B cell (primary cell): ENCODE data around the gene MYO1G. TPM values are rescaled to one million over a fixed set of nuclear protein-coding genes. Genes with fewer than 3 reads are reported as not detected.

Source experiments
- ATAC-seq: fragments of 200-7000 bp; cut with Tn5 transposase; one replicate; pipeline ENCODE4 v1.10.0; 2021; ENCODE audit warnings: low read depth, mild to moderate bottlenecking, moderate number of reproducible peaks, moderate library complexity
- CTCF ChIA-PET: fragments of 350-600 bp; sonication (Branson Sonifier 250); formaldehyde crosslinking; loops from one replicate; lab custom pipeline; 2021; ENCODE audit warnings: antibody characterized with exemption, inconsistent platforms; lab: Charles Lee
- POLR2A ChIA-PET: fragments of 350-600 bp; sonication (Branson Sonifier 250); formaldehyde crosslinking; loops from one replicate; lab custom pipeline; 2021; ENCODE audit warnings: antibody characterized with exemption; lab: Charles Lee
- DNase-seq: peaks from one replicate; pipeline ENCODE4 v3.0.0; 2013
- H2AFZ ChIP-seq: 2 replicates; pipeline ENCODE4 v1.6.1; 2012; ENCODE audit warnings: mild to moderate bottlenecking, low read depth, low read length; ENCODE audit not compliant: insufficient read depth, poor library complexity, severe bottlenecking
- H3K27ac ChIP-seq, 2 donors: 1 replicate in 1 of 2; 2 replicates in 1 of 2; pipeline ENCODE4 v1.5.1; 2012 to 2013; ENCODE audit warnings: low read length in 2 of 2, mild to moderate bottlenecking in 2 of 2, moderate library complexity in 1 of 2
- H3K27me3 ChIP-seq, 4 experiments: fragments of 200-600 bp in 1 of 4; sonication (generic) in 1 of 4; replicated peaks in 1 of 4; 1 replicate in 2 of 4; 2 replicates in 2 of 4; pipeline versions ENCODE4 v1.6.1 to v1.7.0; 2013 to 2016; ENCODE audit warnings: low read length in 3 of 4, mild to moderate bottlenecking in 2 of 4, mixed read lengths in 1 of 4, moderate library complexity in 1 of 4; ENCODE audit not compliant: insufficient read depth in 4 of 4, control insufficient read depth in 3 of 4; ENCODE audit errors: control extremely low read depth in 1 of 4
- H3K36me3 ChIP-seq, 2 experiments: replicated peaks in 1 of 2; 1 replicate in 1 of 2; 2 replicates in 1 of 2; pipeline versions ENCODE4 v1.6.1 to v1.7.1; 2013; ENCODE audit warnings: low read length in 1 of 2; ENCODE audit not compliant: insufficient read depth in 2 of 2, control insufficient read depth in 1 of 2; ENCODE audit errors: control extremely low read depth in 1 of 2, extremely low read depth in 1 of 2
- H3K4me1 ChIP-seq, 2 donors: fragments of 200-600 bp in 1 of 2; sonication (generic) in 1 of 2; 1 replicate in 1 of 2; 2 replicates in 1 of 2; pipeline versions ENCODE4 v1.5.1 to v1.6.1; 2013 to 2017; ENCODE audit warnings: low read length in 2 of 2; ENCODE audit not compliant: control insufficient read depth in 2 of 2, insufficient read depth in 2 of 2
- H3K4me2 ChIP-seq: replicated peaks from 2 replicates; pipeline ENCODE3; 2012; ENCODE audit warnings: mild to moderate bottlenecking, low read depth, low read length; ENCODE audit not compliant: poor library complexity, severe bottlenecking
- H3K4me3 ChIP-seq, 5 experiments: fragments of 200-600 bp in 1 of 5; sonication (generic) in 1 of 5; 1 replicate in 3 of 5; 2 replicates in 2 of 5; pipeline versions ENCODE4 v1.5.1 to v1.7.0; 2011 to 2016; ENCODE audit warnings: low read length in 4 of 5, mild to moderate bottlenecking in 4 of 5, low read depth in 2 of 5, control low read depth in 1 of 5, moderate library complexity in 1 of 5; ENCODE audit not compliant: insufficient read depth in 1 of 5; ENCODE audit errors: control extremely low read depth in 1 of 5, extremely low read depth in 1 of 5
- H3K79me2 ChIP-seq: fragments of 200-600 bp; sonication (generic); one replicate; pipeline ENCODE4 v1.6.0; 2016; ENCODE audit warnings: low read length; ENCODE audit not compliant: control insufficient read depth, insufficient read depth
- H3K9ac ChIP-seq: fragments of 200-600 bp; sonication (generic); 2 replicates; pipeline ENCODE4 v1.6.1; 2017; ENCODE audit warnings: mild to moderate bottlenecking, low read length, moderate library complexity
- H3K9me3 ChIP-seq, 3 donors: one replicate each; pipeline versions ENCODE4 v1.6.1 to v1.7.1; 2013; ENCODE audit warnings: low read length in 2 of 3; ENCODE audit not compliant: control insufficient read depth in 2 of 3, insufficient read depth in 1 of 3; ENCODE audit errors: control extremely low read depth in 1 of 3
- H4K20me1 ChIP-seq: 2 replicates; pipeline ENCODE4 v1.6.0; 2012; ENCODE audit warnings: mild to moderate bottlenecking, low read length; ENCODE audit not compliant: insufficient read depth, control insufficient read depth, poor library complexity, severe bottlenecking
- H3K27ac Mint-ChIP-seq: one replicate; pipeline ENCODE4 v1.8.0; 2021; ENCODE audit warnings: mixed read lengths
- H3K27me3 Mint-ChIP-seq: one replicate; pipeline ENCODE4 v1.8.0; 2021; ENCODE audit warnings: mixed read lengths
- H3K4me1 Mint-ChIP-seq: one replicate; pipeline ENCODE4 v1.8.0; 2021; ENCODE audit warnings: mixed read lengths
- H3K4me3 Mint-ChIP-seq: one replicate; pipeline ENCODE4 v1.8.0; 2021; ENCODE audit warnings: mixed read lengths
- H3K9me3 Mint-ChIP-seq: one replicate; pipeline ENCODE4 v1.8.0; 2022; ENCODE audit warnings: mixed read lengths; ENCODE audit not compliant: insufficient read depth
- CTCF ChIP-seq: fragments of 200-600 bp; IDR thresholded peaks from one replicate; pipeline ENCODE4 v1.8.0; 2022; ENCODE audit warnings: antibody characterized with exemption, mild to moderate bottlenecking
- EZH2 ChIP-seq: IDR thresholded peaks from 2 replicates; pipeline ENCODE4 v1.6.1; 2012; ENCODE audit warnings: borderline replicate concordance, low read depth, mild to moderate bottlenecking, moderate library complexity, low read length; ENCODE audit not compliant: insufficient read depth, poor library complexity, severe bottlenecking
- WGBS: methylation state at CpG from one replicate; pipeline ENCODE4 v1.1.5; 2013; ENCODE audit warnings: missing lambda C conversion rate; ENCODE audit not compliant: insufficient coverage; 5-methylcytosine and 5-hydroxymethylcytosine counted together
- intact Hi-C: fragments of 100-400 bp; cut with micrococcal nuclease; formaldehyde crosslinking; loops from one replicate; pipeline ENCODE4 v1.10.0; 2022
- polyA plus RNA-seq: library from polyadenylated mRNA; depleted of rRNA; stranded (reverse); fragments of >200 nt; gene quantifications from 2 replicates; pipeline ENCODE4 v1.2.3, GENCODE V29; 2012
- total RNA-seq, 2 donors: library from RNA; stranded (reverse); fragments of 120-200 nt in 1 of 2; gene quantifications; 1 replicate in 1 of 2; 2 replicates in 1 of 2; pipeline versions ENCODE4 v1.2.3 to v1.2.4, GENCODE V29; 2013 to 2022

MYO1G gene
- total and polyA plus RNA-seq, 2 donors (not counting 1 experiment from before 2014, with no cell fraction given), result 104 to 239 TPM

DNA sequence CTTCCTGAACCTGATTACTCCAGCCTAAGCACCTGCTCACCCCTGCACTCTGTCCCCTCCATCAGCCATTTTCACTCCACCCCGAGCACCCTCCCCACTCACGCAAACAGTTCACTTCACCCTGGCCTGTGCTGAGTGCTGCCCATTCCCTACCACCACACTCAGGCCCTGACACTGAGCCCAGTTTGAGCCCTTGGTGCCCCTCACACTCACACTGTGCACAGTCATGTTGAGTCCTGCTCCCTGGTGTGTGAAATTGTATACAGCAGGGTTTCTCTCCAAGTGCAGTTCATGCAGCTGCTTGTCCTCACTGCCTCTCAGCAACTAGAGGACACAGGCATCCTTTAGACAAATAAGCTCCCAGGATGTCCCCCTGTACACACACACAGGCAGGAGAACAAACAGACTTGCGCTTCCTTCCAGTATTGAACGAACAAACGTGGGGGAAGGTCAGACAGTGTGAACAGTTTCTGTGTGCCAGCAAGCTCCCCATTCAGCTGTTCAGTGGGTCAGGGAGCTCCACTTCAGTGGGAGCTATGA lies 6.8 kb downstream of the MYO1G start:
- Mint-ChIP-seq H3K27ac (no peak overlapping the region), H3K4me1 (peaks cover 29% of the 10 kb centered on the region), H3K27me3 (no peaks in the 10 kb centered on the region), H3K9me3 (no peaks in the 10 kb centered on the region), H3K4me3 (no peak overlapping the region)
- Histone ChIP-seq H4K20me1 (peaks cover 93% of the 10 kb centered on the region), H3K9ac (no peak overlapping the region), H3K27me3 (no peaks in the 10 kb centered on the region), H3K4me1 (peaks cover 16 to 32% of the 10 kb centered on the region in 2 donors), H3K79me2 (peaks cover 38% of the 10 kb centered on the region), H3K36me3 (peaks cover 0 to 98% of the 10 kb centered on the region in 2 experiments), H3K9me3 (no peaks in the 10 kb centered on the region), H3K4me3 (no peak overlapping the region), H3K4me2 (no peak overlapping the region), H2AFZ (no peak overlapping the region), H3K27ac (no peak overlapping the region)
- intact Hi-C loops, result no loop called here
- ATAC-seq (no peak), DNase-seq (no peak)
- 99% methylated on average over 5 of the region's 5 CpGs for WGBS
- TF ChIP-seq EZH2 (no peak), CTCF (no peak)
- ChIA-PET CTCF (interaction anchor here (0.8 to 7.5 kb wide), 10 partner anchors 8 to 164 kb away, joined by 3 to 125 read pairs (median 6); partner anchors contain the start of gene CCM2), POLR2A (no interaction called here)

DNA sequence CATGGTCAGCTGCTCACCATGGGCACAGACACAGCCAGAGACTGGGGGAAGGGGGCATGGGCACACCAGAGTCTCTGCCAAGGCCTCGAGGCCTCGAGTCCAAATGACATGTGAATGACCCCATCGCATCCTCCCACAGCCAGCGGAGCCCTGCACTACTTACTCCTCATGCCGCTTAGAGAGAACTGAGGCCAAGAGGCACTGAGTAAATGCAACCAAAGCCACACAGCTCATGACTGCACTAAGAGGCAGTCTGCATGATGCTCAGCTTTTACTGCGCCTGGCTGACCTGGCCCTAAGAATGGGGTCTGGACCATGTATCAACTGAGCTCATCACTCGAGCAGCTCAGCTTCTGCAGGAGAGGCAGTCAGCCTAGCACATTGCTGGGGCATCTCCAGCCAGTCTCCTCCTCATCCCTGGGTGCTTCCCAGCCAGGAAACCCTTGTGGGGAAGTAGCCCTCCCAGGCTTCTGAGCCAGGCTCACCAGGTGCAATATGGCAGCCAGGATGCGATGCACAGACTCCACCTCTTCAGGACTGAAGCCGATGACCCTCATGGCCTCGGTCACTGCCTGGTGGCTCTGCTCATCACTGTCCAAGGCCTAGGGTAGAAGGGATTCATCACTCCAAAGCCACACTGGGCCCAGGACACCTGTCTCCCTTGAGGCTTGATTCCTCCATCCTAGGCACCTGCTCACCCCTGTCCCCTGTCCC lies 7.5 kb downstream of the MYO1G start:
- Histone ChIP-seq H3K4me1 (peaks cover 10 to 26% of the 10 kb centered on the region in 2 donors), H3K27me3 (no peaks in the 10 kb centered on the region), H3K79me2 (peaks cover 32% of the 10 kb centered on the region), H2AFZ (no peak overlapping the region), H3K9ac (no peak overlapping the region), H4K20me1 (peaks cover 87% of the 10 kb centered on the region), H3K36me3 (peaks cover 0 to 98% of the 10 kb centered on the region in 2 experiments), H3K4me3 (no peak overlapping the region), H3K4me2 (no peak overlapping the region), H3K9me3 (no peaks in the 10 kb centered on the region), H3K27ac (no peak overlapping the region)
- intact Hi-C loops, result no loop called here
- ChIA-PET POLR2A (no interaction called here), CTCF (interaction anchor here (0.9 to 7.5 kb wide), 4 partner anchors 13 to 164 kb away, joined by 3 to 125 read pairs (median 9); no protein-coding TSS in a partner anchor)
- peaks cover 23% of the 10 kb centered on the region for H3K4me1 Mint-ChIP-seq
- ATAC-seq, result no peak
- H3K9me3 Mint-ChIP-seq, result no peaks in the 10 kb centered on the region
- 99% methylated on average over 10 of the region's 10 CpGs for whole genome bisulfite sequencing
- TF ChIP-seq CTCF, result no peak
- no peak for TF ChIP-seq EZH2
- H3K4me3 Mint-ChIP-seq, result no peak overlapping the region
- DNase-seq, result no peak
- H3K27ac Mint-ChIP-seq, result no peak overlapping the region
- no peaks in the 10 kb centered on the region for H3K27me3 Mint-ChIP-seq
